T47D (cell line): ENCODE measurements around the gene CEP250.

Source experiments
- DNase-seq, 2 experiments: peaks; one replicate each; pipeline versions ENCODE4 v3.0.0 to v3.0.0-alpha.2; 2011 to 2012; ENCODE audit warnings: low read depth in 1 of 2, low spot score in 1 of 2
- JUND ChIP-seq: IDR thresholded peaks from 2 replicates; pipeline ENCODE4 v1.6.1; 2012; ENCODE audit warnings: low read depth
- in situ Hi-C: cut with HindIII; loops from 2 replicates; pipeline ENCODE4 v1.10.0; 2016; ENCODE audit warnings: low sequenced_read_pairs, low pct_unique_long_range_greater_than_20kb

CEP250 gene

DNA sequence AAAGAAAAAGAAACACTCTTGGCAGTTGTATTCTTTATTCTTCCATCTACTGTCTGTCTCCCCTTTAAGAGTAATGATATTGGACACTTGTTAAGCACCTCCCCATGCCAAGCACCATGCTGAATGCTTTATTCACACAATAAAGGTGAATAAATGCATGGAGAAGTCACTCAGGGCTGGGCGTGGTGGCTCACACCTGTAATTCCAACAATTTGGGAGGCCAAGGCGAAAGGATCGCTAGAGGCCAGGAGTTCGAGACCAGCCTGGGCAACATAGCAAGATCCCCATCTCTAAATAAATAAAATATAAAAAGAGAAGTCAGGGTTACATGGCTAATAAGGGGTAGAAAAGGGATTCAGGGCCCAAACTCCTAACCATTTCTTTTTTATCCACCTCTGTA lies 32.1 kb downstream of the CEP250 start:
- in situ Hi-C loops, result no loop called here
- DNase-seq, result no peak
- TF ChIP-seq JUND, result no peak

- no peak for TF ChIP-seq JUND
- DNase-seq, result no peak
- in situ Hi-C loops, result no loop called here
Measured at GRCh38 chr20:35489717-35490116, 34.3 kb downstream of the CEP250 start.

- in situ Hi-C loops, result no loop called here
- TF ChIP-seq JUND, result no peak
- DNase-seq, result no peak
Measured at GRCh38 chr20:35490736-35491181, 35.4 kb downstream of the CEP250 start.

- in situ Hi-C loops, result no loop called here
- no peak for TF ChIP-seq JUND
- no peak for DNase-seq
Measured at GRCh38 chr20:35491823-35492222, 36.4 kb downstream of the CEP250 start.

DNA sequence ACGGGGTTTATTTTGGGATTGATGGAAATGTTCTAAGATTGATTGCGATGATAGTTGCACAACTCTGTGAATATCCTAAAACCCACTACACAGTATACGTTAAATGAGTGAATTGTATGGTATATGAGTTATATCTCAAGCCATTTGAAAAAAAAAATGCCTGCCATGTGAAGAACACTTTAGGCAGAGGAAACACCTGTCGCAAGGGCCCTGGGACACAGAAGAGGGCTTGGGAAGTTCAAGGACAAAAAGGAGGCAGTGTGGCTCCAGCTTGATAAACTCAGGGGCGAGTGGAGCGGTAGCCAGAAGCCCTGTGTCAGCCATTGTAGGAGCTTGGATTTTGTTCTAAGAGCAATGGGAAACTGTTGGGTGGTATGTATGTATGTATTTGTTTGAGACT lies 37.0 kb downstream of the CEP250 start:
- no peak for DNase-seq
- in situ Hi-C loops, result no loop called here
- TF ChIP-seq JUND, result no peak

- no peak for TF ChIP-seq JUND
- in situ Hi-C loops, result no loop called here
- no peak for DNase-seq
Measured at GRCh38 chr20:35496481-35496880, 41.1 kb downstream of the CEP250 start.

GRCh38 chr20:35497320-35497719 lies 41.9 kb downstream of the CEP250 start:
- no peak for TF ChIP-seq JUND
- in situ Hi-C loops, result no loop called here
- DNase-seq, result no peak

GRCh38 chr20:35497780-35498189 lies 42.4 kb downstream of the CEP250 start:
- in situ Hi-C loops, result no loop called here
- TF ChIP-seq JUND, result no peak
- no peak for DNase-seq

DNA sequence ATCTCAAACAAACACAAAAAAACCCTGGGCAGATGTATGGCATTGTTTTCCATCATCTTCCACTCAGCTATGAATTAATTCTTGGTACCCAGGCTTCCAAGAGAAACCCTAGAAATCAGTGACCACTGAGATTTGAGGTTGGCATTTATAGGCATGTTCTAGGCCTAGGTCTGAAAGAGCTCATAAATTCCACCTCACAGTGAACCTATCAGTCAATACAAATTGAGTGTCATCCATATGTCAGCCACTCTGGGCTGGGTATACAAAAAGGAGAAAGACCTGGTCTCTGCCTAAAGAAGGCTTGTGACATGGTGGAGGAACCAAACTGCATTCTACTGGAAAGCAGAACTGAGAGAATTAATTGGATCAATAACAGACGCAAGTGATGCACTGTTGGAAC lies 43.9 kb downstream of the CEP250 start:
- no peak for TF ChIP-seq JUND
- no peak for DNase-seq
- in situ Hi-C loops, result no loop called here

- DNase-seq, result no peak
- in situ Hi-C loops, result no loop called here
- no peak for TF ChIP-seq JUND
Measured at GRCh38 chr20:35502352-35502751, 47.0 kb downstream of the CEP250 start.

GRCh38 chr20:35503281-35503680 lies 47.9 kb downstream of the CEP250 start:
- no peak for TF ChIP-seq JUND
- no peak for DNase-seq
- in situ Hi-C loops, result no loop called here

GRCh38 chr20:35503841-35504561 lies 48.6 kb downstream of the CEP250 start:
- TF ChIP-seq JUND, result no peak
- DNase-seq, result no peak
- in situ Hi-C loops, result no loop called here

GRCh38 chr20:35504751-35505150 lies 49.4 kb downstream of the CEP250 start:
- no peak for TF ChIP-seq JUND
- in situ Hi-C loops, result no loop called here
- DNase-seq, result no peak

GRCh38 chr20:35506179-35506578 lies 50.8 kb downstream of the CEP250 start:
- in situ Hi-C loops, result no loop called here
- no peak for DNase-seq
- no peak for TF ChIP-seq JUND
